Epithelial cell of alveolus of lung (primary cell): ENCODE data around the gene DDO. TPM values are rescaled to one million over a fixed set of nuclear protein-coding genes. Genes with fewer than 3 reads are reported as not detected.

ENCODE experiments used
- total RNA-seq: library from RNA; depleted of rRNA; stranded (reverse); fragments of >200 nt; gene quantifications from 2 replicates; pipeline ENCODE4 v1.2.1, GENCODE V29; 2015

The DDO gene, protein sequence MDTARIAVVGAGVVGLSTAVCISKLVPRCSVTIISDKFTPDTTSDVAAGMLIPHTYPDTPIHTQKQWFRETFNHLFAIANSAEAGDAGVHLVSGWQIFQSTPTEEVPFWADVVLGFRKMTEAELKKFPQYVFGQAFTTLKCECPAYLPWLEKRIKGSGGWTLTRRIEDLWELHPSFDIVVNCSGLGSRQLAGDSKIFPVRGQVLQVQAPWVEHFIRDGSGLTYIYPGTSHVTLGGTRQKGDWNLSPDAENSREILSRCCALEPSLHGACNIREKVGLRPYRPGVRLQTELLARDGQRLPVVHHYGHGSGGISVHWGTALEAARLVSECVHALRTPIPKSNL
- 0.08 and 0.65 TPM in 2 replicates for total RNA-seq

DNA sequence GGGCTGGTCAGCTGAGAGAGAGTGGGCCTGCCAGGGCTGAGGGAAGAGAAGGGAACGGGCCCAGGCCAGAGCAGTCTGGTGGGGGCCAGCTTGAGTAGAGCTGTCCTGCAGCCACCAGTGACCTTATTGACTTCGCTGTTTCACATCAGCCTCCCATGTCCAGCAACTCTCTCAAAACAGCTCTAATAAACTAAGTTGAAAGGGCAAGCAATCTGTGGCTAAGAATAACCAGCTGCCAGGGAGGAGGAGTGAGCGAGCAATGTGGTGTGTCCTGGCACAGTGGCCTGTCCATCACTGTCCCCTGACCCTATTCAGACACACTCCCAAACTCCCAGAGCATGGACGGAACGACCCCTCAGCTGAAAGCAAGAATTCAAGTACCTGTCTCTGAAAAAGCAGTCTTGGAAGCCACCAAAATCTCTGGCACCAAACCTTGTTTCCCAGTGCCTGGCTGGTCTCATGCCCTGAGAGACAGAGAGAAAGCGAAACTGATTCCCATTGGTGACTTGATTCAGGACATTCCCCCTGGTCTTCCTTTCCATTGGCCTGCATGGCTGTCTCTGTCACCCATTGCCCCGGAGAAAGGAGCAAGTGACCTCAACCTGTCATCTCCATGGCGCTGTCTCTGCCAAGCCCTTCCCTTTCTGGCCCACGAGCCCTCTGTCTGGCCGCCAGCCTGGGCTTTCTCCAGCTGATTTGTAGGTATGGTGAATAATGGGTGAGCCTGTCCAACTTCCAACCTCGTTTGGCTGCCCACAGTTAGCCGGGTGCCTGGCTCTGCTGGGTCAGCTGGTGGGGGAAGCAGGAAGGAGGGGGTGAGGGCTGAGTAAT lies at the start of gene DDO:
TSS of gene DDO (minus strand) at position 490 of the 831 bp plus-strand sequence. CDS start 2,113 bp downstream, outside the sequence.

DNA sequence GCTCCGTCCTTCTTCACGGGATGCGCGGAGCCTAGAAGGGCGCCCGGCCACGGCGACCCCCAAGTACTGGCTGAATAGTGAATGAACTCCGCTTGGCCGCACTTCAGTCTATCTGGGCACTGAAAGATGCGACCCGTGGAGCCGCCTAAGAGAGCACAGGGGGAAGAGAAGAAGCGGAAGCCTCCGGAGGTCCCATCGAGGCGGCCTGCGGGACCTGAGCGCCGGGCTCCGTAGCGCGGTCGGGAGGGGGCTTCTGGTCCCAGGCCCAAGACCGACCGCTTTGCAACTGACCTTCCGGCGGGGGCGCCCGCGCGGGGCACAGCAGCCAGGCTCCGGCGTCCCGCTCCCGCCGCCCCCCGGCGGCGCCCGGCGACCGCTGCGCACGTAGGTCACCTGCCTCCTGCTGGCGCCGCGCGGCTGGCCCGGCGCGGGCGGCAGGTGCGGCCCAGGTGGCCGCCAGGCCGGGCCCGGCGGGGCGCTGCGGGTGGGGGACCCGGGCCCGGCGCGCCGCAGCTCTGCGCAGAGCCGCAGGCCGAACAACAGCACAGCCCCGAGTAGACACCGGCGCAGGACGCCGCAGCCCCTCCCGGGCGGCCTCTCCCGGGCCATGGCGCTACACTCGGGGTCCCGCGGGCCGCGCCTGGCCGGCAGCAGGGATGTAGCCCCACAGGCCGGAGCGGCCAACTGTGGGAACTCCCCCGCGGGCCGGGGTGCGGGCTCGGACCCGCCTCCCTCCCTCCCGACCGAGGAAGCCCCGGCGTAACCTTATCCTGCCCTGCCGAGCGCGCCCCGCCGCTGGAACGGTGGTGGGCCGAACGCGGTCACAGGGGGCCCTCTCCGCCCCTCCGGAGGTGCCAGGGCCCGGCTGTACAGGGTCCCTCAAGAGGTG lies 57.5 kb downstream of the DDO start, which contains the start of gene METTL24:
TSS of gene METTL24 (minus strand) at position 686 of the 889 bp plus-strand sequence. CDS start at position 609, 77 bp downstream.

Other genes with a start within 250 kb of the DDO start
- 10.2 and 24.8 TPM in 2 replicates for gene WASF1, start 235.9 kb downstream of the DDO start, total RNA-seq
- gene CDC40, start 235.1 kb downstream of the DDO start, total RNA-seq: 13.4 and 24.1 TPM in 2 replicates
- not detected in 2 replicates for gene METTL24, start 57.2 kb downstream of the DDO start, total RNA-seq
- gene SLC22A16, start 61.0 kb upstream of the DDO start, total RNA-seq: not detected in 2 replicates